Adrenal gland (tissue), 12 donors: Measurements from ENCODE around the gene FAM241A. TPM values are rescaled to one million over a fixed set of nuclear protein-coding genes. Genes with fewer than 3 reads are reported as not detected.
A peak's percentile ranks its signal among the peaks of the same experiment; 100 is the strongest.

ENCODE experiments used
- DNase-seq, 7 donors: peaks; one replicate each; pipeline ENCODE4 v3.0.0-alpha.2; 2019 to 2020
- H3K27ac ChIP-seq, 5 donors: fragments of 200-600 bp; sonication (generic) in 4 of 5; 1 replicate in 3 of 5; 2 replicates in 2 of 5; pipeline versions ENCODE4 v1.5.1 to v1.8.0; 2016 to 2020; ENCODE audit warnings: mild to moderate bottlenecking in 1 of 5
- H3K27me3 ChIP-seq: fragments of 200-600 bp; 2 replicates; pipeline ENCODE4 v1.8.0; 2021
- H3K36me3 ChIP-seq, 2 donors: fragments of 200-600 bp; replicated peaks in 1 of 2; 1 replicate in 1 of 2; 2 replicates in 1 of 2; pipeline versions ENCODE4 v1.5.1 to v1.8.0; 2018 to 2022
- H3K4me1 ChIP-seq, 2 donors: fragments of 200-600 bp; replicated peaks in 1 of 2; 1 replicate in 1 of 2; 2 replicates in 1 of 2; pipeline versions ENCODE4 v1.5.1 to v1.8.0; 2018 to 2021
- H3K4me3 ChIP-seq, 4 donors: fragments of 200-600 bp; sonication (generic) in 3 of 4; one replicate each; pipeline ENCODE4 v1.5.1; 2016 to 2018
- H3K9me3 ChIP-seq, 3 donors: fragments of 200-600 bp; sonication (generic) in 1 of 3; replicated peaks in 1 of 3; 1 replicate in 2 of 3; 2 replicates in 1 of 3; pipeline versions ENCODE4 v1.5.1 to v1.8.0; 2016 to 2021
- POLR2A ChIP-seq, 2 donors: fragments of 450-650 bp; IDR thresholded peaks; one replicate each; pipeline ENCODE4 v1.6.1; 2017; ENCODE audit warnings: antibody characterized with exemption in 2 of 2, mild to moderate bottlenecking in 2 of 2, moderate library complexity in 1 of 2
- WGBS, 4 donors: extraction: QIAGEN DNeasy Blood & Tissue Kit in 2 of 4; methylation state at CpG; one replicate each; pipeline versions ENCODE4 v1.1.5 to v1.1.7; 2013 to 2017; 5-methylcytosine and 5-hydroxymethylcytosine counted together
- intact Hi-C, 2 donors: fragments of 100-400 bp; cut with DNase I; formaldehyde crosslinking; loops; one replicate each; pipeline versions ENCODE4 v1.14.1 to v1.15.0; 2022 to 2023
- polyA plus RNA-seq, 3 donors: library from polyadenylated mRNA; stranded (reverse); fragments of 200-250 nt in 2 of 3; fragments of 350-450 nt in 1 of 3; fragmentation: Illumina TruSeq in 1 of 3; extraction: RNeasy Lipid Tissue Mini Kit (QIAGEN cat#74804) in 1 of 3; gene quantifications; one replicate each; pipeline ENCODE4 v1.2.3, GENCODE V29; 2013 to 2014
- total RNA-seq, 9 donors: library from RNA; depleted of rRNA in 4 of 9; stranded (reverse); fragments of >200 nt in 4 of 9; fragments of 120-200 nt in 1 of 9; fragmentation: NEBNext Ultra II Directional in 1 of 9; extraction: Animal tissue kit (Norgen Biotek cat#: 25700) in 1 of 9; gene quantifications; one replicate each; pipeline versions ENCODE4 v1.1.0 to v1.2.4, GENCODE V29; 2013 to 2023
- TF ChIP-seq, protein P1 (sequence below), 6 experiments: fragments of 450-650 bp in 4 of 6; fragments of 200-600 bp in 2 of 6; sonication (generic) in 1 of 6; IDR thresholded peaks; 1 replicate in 5 of 6; 2 replicates in 1 of 6; pipeline versions ENCODE4 v1.5.1 to v1.8.0; 2016 to 2021; ENCODE audit warnings: antibody characterized with exemption in 6 of 6, mild to moderate bottlenecking in 2 of 6, moderate library complexity in 1 of 6
- donor health status: healthy with polysubstance abuse.
- donor health status: Bipolar disorder and iron deficiency.
- donor health status: DM: yes; HTN: yes; CAD: no.
- donor health status: DM: no; HTN: no; CAD: no.
- donor health status: DM: no; HTN: no; CAD: no.
- donor health status: DM: yes; HTN: yes; CAD: no.

The FAM241A gene
- total and polyA plus RNA-seq, 12 donors = 0.55 to 4.6 (median 2.8) TPM

DNA sequence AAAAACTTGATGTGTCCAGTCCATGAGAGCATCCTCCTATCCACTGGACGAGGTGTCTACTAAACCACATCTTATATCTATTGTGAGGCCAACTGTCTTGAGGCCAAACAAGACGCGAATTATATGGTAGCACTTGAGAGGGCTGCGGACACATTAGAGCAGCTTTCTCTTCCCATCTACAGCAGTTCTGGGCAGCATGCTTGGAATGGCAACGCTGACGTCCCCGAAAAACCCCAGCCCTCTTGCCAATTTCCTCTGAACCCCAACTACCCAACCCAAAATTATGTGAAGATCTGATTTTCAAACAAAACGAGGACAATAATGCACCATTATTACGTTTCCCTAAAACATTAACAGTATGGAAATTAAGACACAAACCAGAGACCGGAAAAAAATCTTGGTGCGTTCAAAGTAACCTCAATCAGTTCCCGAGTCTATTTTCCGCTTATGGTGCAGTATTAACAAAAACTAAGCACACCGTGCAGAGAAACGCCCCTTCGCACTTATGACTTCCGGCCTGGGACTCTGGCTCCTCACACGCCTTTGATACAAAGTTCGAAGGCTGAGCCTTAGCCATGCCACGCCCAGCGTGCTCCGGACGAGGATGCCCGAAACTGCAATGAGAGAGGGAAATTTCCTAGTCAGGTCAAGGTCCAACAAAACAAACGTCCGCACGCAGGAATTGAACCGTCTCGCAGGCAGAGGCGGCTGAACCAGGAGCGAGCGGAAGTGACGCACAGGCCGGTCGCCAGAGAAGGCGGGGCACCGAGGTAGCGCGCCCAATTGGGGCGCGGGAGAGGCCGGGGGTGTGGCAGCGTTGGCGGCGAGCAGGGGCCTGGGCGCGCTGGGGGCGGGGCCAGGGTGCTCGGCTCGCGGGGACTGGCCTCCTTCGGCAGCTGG lies 85.9 kb downstream of the FAM241A start:
- 0 to 1% (median 1%) methylated on average over 19 to 52 of the region's 52 CpGs for WGBS, 4 donors
- Histone ChIP-seq H3K4me3 (peak overlapping the region in 3 of 4 donors; percentile 59 to 92 (median 81)), H3K36me3 (no peaks in the 10 kb centered on the region), H3K27ac (peak overlapping the region; percentile 84 to 97 (median 95)), H3K4me1 (peaks cover 3 to 12% of the 10 kb centered on the region in 2 donors), H3K9me3 (no peaks in the 10 kb centered on the region), H3K27me3 (no peaks in the 10 kb centered on the region)
- no peak for TF ChIP-seq POLR2A (IDR thresholded peaks at IDR 0.05)
- TF ChIP-seq, protein P1, sequence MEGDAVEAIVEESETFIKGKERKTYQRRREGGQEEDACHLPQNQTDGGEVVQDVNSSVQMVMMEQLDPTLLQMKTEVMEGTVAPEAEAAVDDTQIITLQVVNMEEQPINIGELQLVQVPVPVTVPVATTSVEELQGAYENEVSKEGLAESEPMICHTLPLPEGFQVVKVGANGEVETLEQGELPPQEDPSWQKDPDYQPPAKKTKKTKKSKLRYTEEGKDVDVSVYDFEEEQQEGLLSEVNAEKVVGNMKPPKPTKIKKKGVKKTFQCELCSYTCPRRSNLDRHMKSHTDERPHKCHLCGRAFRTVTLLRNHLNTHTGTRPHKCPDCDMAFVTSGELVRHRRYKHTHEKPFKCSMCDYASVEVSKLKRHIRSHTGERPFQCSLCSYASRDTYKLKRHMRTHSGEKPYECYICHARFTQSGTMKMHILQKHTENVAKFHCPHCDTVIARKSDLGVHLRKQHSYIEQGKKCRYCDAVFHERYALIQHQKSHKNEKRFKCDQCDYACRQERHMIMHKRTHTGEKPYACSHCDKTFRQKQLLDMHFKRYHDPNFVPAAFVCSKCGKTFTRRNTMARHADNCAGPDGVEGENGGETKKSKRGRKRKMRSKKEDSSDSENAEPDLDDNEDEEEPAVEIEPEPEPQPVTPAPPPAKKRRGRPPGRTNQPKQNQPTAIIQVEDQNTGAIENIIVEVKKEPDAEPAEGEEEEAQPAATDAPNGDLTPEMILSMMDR (IDR thresholded peaks at IDR 0.05) = no peak
- peak; percentile 97 to 98 (median 98) for DNase-seq
- intact Hi-C loops = loop anchor here in 1 of 2 donors (10.0 kb wide), 1 partner anchor 86 kb away; the partner anchor contains the start of gene FAM241A

DNA sequence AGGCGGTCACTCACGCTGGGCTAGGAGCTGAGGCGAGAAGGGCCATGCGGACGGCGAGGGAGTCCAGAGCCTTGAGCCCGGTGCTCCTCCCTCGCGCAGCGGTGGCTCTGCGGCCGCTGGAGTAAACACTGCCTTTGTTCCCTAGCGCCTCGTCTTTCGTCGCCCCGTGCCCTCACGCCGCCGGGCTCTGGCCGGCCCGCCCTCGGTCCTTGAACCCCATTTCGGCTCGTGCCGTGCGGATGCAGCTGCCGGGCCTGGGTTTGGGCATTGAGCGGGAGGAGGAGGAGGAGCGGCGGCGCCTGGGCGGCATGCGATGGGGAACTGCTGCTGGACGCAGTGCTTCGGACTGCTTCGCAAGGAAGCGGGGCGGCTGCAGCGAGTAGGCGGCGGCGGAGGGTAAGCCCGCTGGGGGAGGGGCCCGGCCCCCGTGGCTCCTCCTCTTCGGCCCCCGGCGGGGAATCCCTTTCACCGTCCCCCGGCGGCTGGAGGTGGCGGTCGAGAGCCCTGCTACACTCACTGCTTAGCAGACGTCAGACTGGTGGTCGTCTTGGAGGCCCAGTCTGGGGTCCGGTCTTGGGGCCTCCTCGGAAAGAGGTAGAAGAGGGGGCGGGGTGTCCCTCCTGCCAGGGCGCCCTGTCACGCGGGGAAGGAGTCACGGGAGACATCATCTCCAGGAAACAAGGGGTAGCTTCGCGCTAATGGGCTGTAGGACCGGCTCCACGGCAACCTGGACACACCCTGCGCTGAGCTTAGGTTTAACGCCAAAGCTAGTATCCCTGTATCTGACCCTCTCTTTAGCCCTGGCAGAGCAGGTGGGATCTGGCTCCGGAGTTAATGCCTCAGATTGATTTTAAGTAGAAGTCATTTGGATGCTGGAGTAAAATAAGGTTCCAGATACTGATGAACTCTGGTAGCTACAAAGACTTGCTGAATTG lies 86.8 kb downstream of the FAM241A start, which contains the start of gene AP1AR:
TSS of gene AP1AR (plus strand) at position 9 of the 935 bp plus-strand sequence. CDS start at position 314, 305 bp downstream.
- TF ChIP-seq, protein P1 (IDR thresholded peaks at IDR 0.05) = peak in 4 of 6 experiments; percentile 24 to 38 (median 29)
- TF ChIP-seq POLR2A (IDR thresholded peaks at IDR 0.05) = peak; percentile 72 to 95
- Histone ChIP-seq H3K4me1 (peaks cover 3 to 12% of the 10 kb centered on the region in 2 donors), H3K36me3 (no peaks in the 10 kb centered on the region), H3K27me3 (no peaks in the 10 kb centered on the region), H3K9me3 (no peaks in the 10 kb centered on the region), H3K27ac (peak within 1 kb of the TSS; percentile 84 to 97 (median 95)), H3K4me3 (peak within 1 kb of the TSS; percentile 59 to 92 (median 84))
- WGBS, 4 donors = 0% methylated on average over 29 to 70 of the region's 70 CpGs
- peak; percentile 76 to 89 (median 82) for DNase-seq
- intact Hi-C loops = loop anchor here in 1 of 2 donors (10.0 kb wide), 1 partner anchor 87 kb away; the partner anchor contains the start of gene FAM241A

DNA sequence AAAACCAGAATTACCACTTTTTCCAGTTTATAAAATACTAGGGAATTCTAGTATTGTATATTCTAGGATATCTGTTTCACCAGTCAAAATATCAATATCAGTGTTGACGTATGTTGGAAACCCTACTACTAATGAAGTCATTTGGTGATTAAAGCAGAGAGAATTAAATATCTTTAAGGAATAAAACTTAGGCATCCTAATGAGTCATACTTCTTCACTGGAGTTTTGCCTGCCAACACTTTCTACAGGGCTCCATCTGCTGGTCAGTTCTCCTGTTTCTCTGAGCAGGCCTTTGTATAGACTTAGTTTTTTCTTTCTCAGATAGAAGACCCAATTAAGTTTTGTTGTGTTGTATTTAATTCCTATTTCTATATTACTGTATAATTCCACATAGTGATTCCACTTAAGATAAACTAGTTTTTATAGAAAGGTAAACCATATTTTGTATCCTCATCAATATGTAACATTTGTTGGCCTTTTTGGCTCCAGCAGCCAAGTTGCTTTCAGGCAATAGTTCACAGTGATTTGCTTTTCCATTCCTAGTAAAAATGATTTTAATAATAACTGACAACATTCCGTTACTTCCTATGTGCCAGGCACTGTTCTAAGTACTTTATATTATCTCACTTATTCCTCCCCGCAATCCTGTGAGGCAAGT lies 89.8 kb downstream of the FAM241A start:
- Histone ChIP-seq H3K4me1 (peaks cover 3 to 12% of the 10 kb centered on the region in 2 donors), H3K27ac (no peak overlapping the region), H3K9me3 (no peaks in the 10 kb centered on the region), H3K27me3 (no peaks in the 10 kb centered on the region), H3K36me3 (no peaks in the 10 kb centered on the region), H3K4me3 (no peak overlapping the region)
- DNase-seq = peak; percentile 70 to 90 (median 75)
- intact Hi-C loops = loop anchor here in 1 of 2 donors (5.0 to 10.0 kb wide), 2 partner anchors 90 to 138 kb away; partner anchors contain the start of gene FAM241A
- 48 to 50% (median 49%) methylated on average over 3 of the region's 3 CpGs for WGBS, 4 donors
- no peak for TF ChIP-seq POLR2A (IDR thresholded peaks at IDR 0.05)
- TF ChIP-seq, protein P1 (IDR thresholded peaks at IDR 0.05) = peak; percentile 53 to 80 (median 73)
